SK-N-SH (cell line): ENCODE measurements around the gene GPR146.

Experiments
- TCF12 ChIP-seq: IDR thresholded peaks from 2 replicates; pipeline ENCODE4 v1.4.0; 2012
- TF ChIP-seq, protein P1 (sequence below): fragments of 150-350 bp; IDR thresholded peaks from 2 replicates; pipeline ENCODE4 v1.6.1; 2016; ENCODE audit warnings: mild to moderate bottlenecking, low read depth, low read length
- TF ChIP-seq, protein P2 (sequence below): fragments of 200-600 bp; sonication (generic); IDR thresholded peaks from 2 replicates; pipeline ENCODE4 v1.6.1; 2017; ENCODE audit warnings: antibody characterized with exemption, mild to moderate bottlenecking, moderate library complexity

DNA sequence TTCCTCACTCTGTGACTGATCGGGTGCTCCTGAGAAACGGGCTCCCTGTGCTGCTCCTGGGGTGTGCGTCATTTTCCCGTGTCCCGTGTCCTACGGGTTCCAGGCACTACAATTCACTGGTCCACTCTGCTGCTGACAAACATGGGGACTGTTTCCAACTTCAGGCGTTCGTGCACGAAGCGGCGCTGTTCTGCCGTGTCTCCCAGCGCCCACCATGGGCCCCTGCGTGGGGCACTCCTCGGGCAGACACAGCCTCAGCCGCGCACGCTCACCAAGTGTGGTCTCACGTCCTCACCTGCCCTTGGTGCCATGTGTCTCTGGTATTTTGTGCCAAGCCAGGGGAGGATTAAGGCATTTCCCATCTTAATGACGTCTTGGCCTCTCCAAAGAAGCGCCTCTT lies 19.0 kb downstream of the GPR146 start:
- TF ChIP-seq TCF12: no peak
- TF ChIP-seq, protein P1, sequence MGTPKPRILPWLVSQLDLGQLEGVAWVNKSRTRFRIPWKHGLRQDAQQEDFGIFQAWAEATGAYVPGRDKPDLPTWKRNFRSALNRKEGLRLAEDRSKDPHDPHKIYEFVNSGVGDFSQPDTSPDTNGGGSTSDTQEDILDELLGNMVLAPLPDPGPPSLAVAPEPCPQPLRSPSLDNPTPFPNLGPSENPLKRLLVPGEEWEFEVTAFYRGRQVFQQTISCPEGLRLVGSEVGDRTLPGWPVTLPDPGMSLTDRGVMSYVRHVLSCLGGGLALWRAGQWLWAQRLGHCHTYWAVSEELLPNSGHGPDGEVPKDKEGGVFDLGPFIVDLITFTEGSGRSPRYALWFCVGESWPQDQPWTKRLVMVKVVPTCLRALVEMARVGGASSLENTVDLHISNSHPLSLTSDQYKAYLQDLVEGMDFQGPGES: no peak
- TF ChIP-seq, protein P2, sequence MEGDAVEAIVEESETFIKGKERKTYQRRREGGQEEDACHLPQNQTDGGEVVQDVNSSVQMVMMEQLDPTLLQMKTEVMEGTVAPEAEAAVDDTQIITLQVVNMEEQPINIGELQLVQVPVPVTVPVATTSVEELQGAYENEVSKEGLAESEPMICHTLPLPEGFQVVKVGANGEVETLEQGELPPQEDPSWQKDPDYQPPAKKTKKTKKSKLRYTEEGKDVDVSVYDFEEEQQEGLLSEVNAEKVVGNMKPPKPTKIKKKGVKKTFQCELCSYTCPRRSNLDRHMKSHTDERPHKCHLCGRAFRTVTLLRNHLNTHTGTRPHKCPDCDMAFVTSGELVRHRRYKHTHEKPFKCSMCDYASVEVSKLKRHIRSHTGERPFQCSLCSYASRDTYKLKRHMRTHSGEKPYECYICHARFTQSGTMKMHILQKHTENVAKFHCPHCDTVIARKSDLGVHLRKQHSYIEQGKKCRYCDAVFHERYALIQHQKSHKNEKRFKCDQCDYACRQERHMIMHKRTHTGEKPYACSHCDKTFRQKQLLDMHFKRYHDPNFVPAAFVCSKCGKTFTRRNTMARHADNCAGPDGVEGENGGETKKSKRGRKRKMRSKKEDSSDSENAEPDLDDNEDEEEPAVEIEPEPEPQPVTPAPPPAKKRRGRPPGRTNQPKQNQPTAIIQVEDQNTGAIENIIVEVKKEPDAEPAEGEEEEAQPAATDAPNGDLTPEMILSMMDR: no peak
